NOMO-1 (cell line): ENCODE measurements around the gene HS3ST3A1.

ENCODE experiments used
- DNase-seq, 2 experiments: peaks; one replicate each; lab custom pipeline; 2025; ENCODE audit not compliant: unreplicated experiment in 2 of 2; lab: John Stamatoyannopoulos, UW

Gene HS3ST3A1

GRCh38 chr17:13601776-13602551, at the start of gene HS3ST3A1:
HS3ST3A1 (minus strand) TSS chr17:13601929; CDS start chr17:13601129, 800 bp downstream.
- no peak for DNase-seq

- DNase-seq: no peak
Measured at GRCh38 chr17:13650096-13650675, 48.5 kb upstream of the HS3ST3A1 start.

GRCh38 chr17:13647543-13648021, 45.9 kb upstream of the HS3ST3A1 start:
- no peak for DNase-seq

- DNase-seq: no peak
Measured at GRCh38 chr17:13646969-13647542, 45.3 kb upstream of the HS3ST3A1 start.

- no peak for DNase-seq
Measured at GRCh38 chr17:13646411-13646810, 44.7 kb upstream of the HS3ST3A1 start.

GRCh38 chr17:13643180-13643579, 41.5 kb upstream of the HS3ST3A1 start:
- DNase-seq: no peak

GRCh38 chr17:13642188-13642587, 40.5 kb upstream of the HS3ST3A1 start:
- no peak for DNase-seq

- DNase-seq: no peak
Measured at GRCh38 chr17:13640551-13640950, 38.8 kb upstream of the HS3ST3A1 start.

- no peak for DNase-seq
Measured at GRCh38 chr17:13638855-13639458, 37.2 kb upstream of the HS3ST3A1 start.

- DNase-seq: no peak
Measured at GRCh38 chr17:13636951-13637350, 35.2 kb upstream of the HS3ST3A1 start.

GRCh38 chr17:13635951-13636350, 34.2 kb upstream of the HS3ST3A1 start:
- no peak for DNase-seq

- no peak for DNase-seq
Measured at GRCh38 chr17:13634021-13634420, 32.3 kb upstream of the HS3ST3A1 start.

- no peak for DNase-seq
Measured at GRCh38 chr17:13631529-13631928, 29.8 kb upstream of the HS3ST3A1 start.

- no peak for DNase-seq
Measured at GRCh38 chr17:13626703-13627102, 25.0 kb upstream of the HS3ST3A1 start.

- no peak for DNase-seq
Measured at GRCh38 chr17:13619462-13619861, 17.7 kb upstream of the HS3ST3A1 start.

GRCh38 chr17:13616031-13616430, 14.3 kb upstream of the HS3ST3A1 start:
- DNase-seq: no peak

- DNase-seq: no peak
Measured at GRCh38 chr17:13609941-13610340, 8.2 kb upstream of the HS3ST3A1 start.

- DNase-seq: no peak
Measured at GRCh38 chr17:13601322-13601775, 380 bp downstream of the HS3ST3A1 start.

GRCh38 chr17:13600475-13601321, 1.0 kb downstream of the HS3ST3A1 start:
- DNase-seq: no peak

GRCh38 chr17:13599864-13600263, 1.9 kb downstream of the HS3ST3A1 start:
- DNase-seq: no peak
